H1 (cell line): ENCODE data around the gene ACE. TPM values are rescaled to one million over a fixed set of nuclear protein-coding genes. Genes with fewer than 3 reads are reported as not detected.

Source experiments
- ASH2L ChIP-seq: fragments of 200-600, 300-600 bp; sonication (generic); IDR thresholded peaks from one replicate; pipeline ENCODE4 v1.7.1; 2017; ENCODE audit warnings: low read length
- ATF2 ChIP-seq: IDR thresholded peaks from 2 replicates; pipeline ENCODE4 v1.6.1; 2012; ENCODE audit warnings: low read length, inconsistent platforms
- BCL11A ChIP-seq, 2 experiments: IDR thresholded peaks; one replicate each; pipeline ENCODE4 v1.6.1; 2011; ENCODE audit warnings: low read depth in 2 of 2, low read length in 2 of 2, mild to moderate bottlenecking in 2 of 2
- BRCA1 ChIP-seq: IDR thresholded peaks from 2 replicates; pipeline ENCODE4 v1.6.1; 2012; ENCODE audit warnings: low read depth, low read length, improper control_type of control experiment
- CBX8 ChIP-seq: fragments of 300-800, 300-1000 bp; sonication (generic); IDR thresholded peaks from 2 replicates; pipeline ENCODE4 v1.7.1; 2016; ENCODE audit warnings: low read depth, low read length, borderline replicate concordance
- E2F6 ChIP-seq: IDR thresholded peaks from 2 replicates; pipeline ENCODE4 v1.6.1; 2012; ENCODE audit warnings: inconsistent platforms
- KDM4A ChIP-seq: IDR thresholded peaks from one replicate; pipeline ENCODE4 v1.7.1; 2012; ENCODE audit warnings: low read depth, mild to moderate bottlenecking, moderate library complexity, low read length, inconsistent platforms; ENCODE audit not compliant: severe bottlenecking
- MAFK ChIP-seq: IDR thresholded peaks from 2 replicates; pipeline ENCODE4 v1.6.1; 2012; ENCODE audit warnings: low read depth, mild to moderate bottlenecking, improper control_type of control experiment, low read length
- MAX ChIP-seq: IDR thresholded peaks from 2 replicates; pipeline ENCODE4 v1.6.1; 2012; ENCODE audit warnings: inconsistent platforms
- POLR2A ChIP-seq, 2 experiments: IDR thresholded peaks; 1 replicate in 1 of 2; 2 replicates in 1 of 2; pipeline ENCODE4 v1.6.1; 2011; ENCODE audit warnings: low read depth in 2 of 2, low read length in 2 of 2, mild to moderate bottlenecking in 2 of 2; ENCODE audit errors: control extremely low read depth in 1 of 2
- RAD21 ChIP-seq, 2 experiments: IDR thresholded peaks in 1 of 2; conservative IDR thresholded peaks in 1 of 2; 2 replicates each; pipeline ENCODE4 v1.6.1; 2011; ENCODE audit warnings: low read depth in 2 of 2, low read length in 2 of 2, improper control_type of control experiment in 1 of 2, inconsistent platforms in 1 of 2, mild to moderate bottlenecking in 1 of 2, moderate library complexity in 1 of 2
- RNF2 ChIP-seq: fragments of 200-900, 300-1000 bp; sonication (generic); IDR thresholded peaks from 2 replicates; pipeline ENCODE4 v1.7.1; 2016; ENCODE audit warnings: borderline replicate concordance, low read depth, mild to moderate bottlenecking, antibody characterized with exemption, low read length; ENCODE audit not compliant: poor library complexity, severe bottlenecking; ENCODE audit errors: missing control alignments
- SAP30 ChIP-seq: fragments of 300-600 bp; sonication (generic); IDR thresholded peaks from 2 replicates; pipeline ENCODE4 v1.7.1; 2012; ENCODE audit warnings: low read length, moderate library complexity, mild to moderate bottlenecking, inconsistent platforms; ENCODE audit not compliant: insufficient read depth, insufficient replicate concordance
- SP4 ChIP-seq: IDR thresholded peaks from 2 replicates; pipeline ENCODE4 v1.6.1; 2012; ENCODE audit warnings: low read length, inconsistent platforms
- TAF1 ChIP-seq: IDR thresholded peaks from 2 replicates; pipeline ENCODE4 v1.6.1; 2011; ENCODE audit warnings: mild to moderate bottlenecking, low read depth, low read length
- USF2 ChIP-seq: IDR thresholded peaks from 2 replicates; pipeline ENCODE4 v1.6.1; 2011; ENCODE audit warnings: low read length, improper control_type of control experiment
- YY1 ChIP-seq: IDR thresholded peaks from 2 replicates; pipeline ENCODE4 v1.6.1; 2011; ENCODE audit warnings: low read depth, mild to moderate bottlenecking, low read length
- polyA plus RNA-seq, 7 experiments: library from polyadenylated mRNA; depleted of rRNA in 3 of 7; stranded (reverse) in 5 of 7; unstranded in 2 of 7; fragments of >200 nt in 5 of 7; fragments of 200-250 nt in 2 of 7; gene quantifications; 1 replicate in 5 of 7; 2 replicates in 1 of 7; 4 replicates in 1 of 7; pipeline versions ENCODE4 v1.2.1 to v1.2.3, GENCODE V29; 2011 to 2013; ENCODE audit warnings: missing spikeins in 2 of 7, mixed read lengths in 2 of 7
- total RNA-seq: library from RNA; stranded (reverse); fragmentation: NEBNext Ultra II Directional; extraction: Animal tissue kit (Norgen Biotek cat#: 25700); gene quantifications from 2 replicates; pipeline ENCODE4 v1.2.1, GENCODE V29; 2021

Gene ACE
- total and polyA plus RNA-seq, 2 of the 8 experiments (the other 6 are each of a cell fraction or from before 2014, with no cell fraction given): 2.5 to 5.5 TPM

- TF ChIP-seq MAX (peak; percentile 34; the same call in 1 of the 2 replicates), USF2 (no peak), POLR2A (IDR thresholded peaks at IDR 0.05; ENCODE audit: control extremely low read depth in 1 of 2, low read depth in 2 of 2, low read length in 2 of 2) (no peak), KDM4A (no peak), SP4 (no peak), RNF2 (no peak), CBX8 (no peak), RAD21 (IDR thresholded peaks at IDR 0.05 in 1 of 2, conservative IDR thresholded peaks at IDR 0.05 in 1 of 2; ENCODE audit: low read depth in 2 of 2, low read length in 2 of 2) (peak; percentile 79 to 88), MAFK (no peak), E2F6 (no peak), BRCA1 (no peak), TAF1 (no peak), ASH2L (no peak), SAP30 (no peak), YY1 (no peak), BCL11A (IDR thresholded peaks at IDR 0.05; ENCODE audit: low read depth in 2 of 2, low read length in 2 of 2) (no peak), ATF2 (no peak)
Measured at GRCh38 chr17:63478814-63479494, 2.1 kb downstream of the ACE start (continued).
